Activated T-cell treated with anti-CD3 and anti-CD28 coated beads for 1 hour (primary cell): ENCODE measurements around the gene HPF1.
"Not testable (repeated sequence)": the region's sequence is repeated elsewhere in the genome, so short reads cannot be mapped to it uniquely, and the experiment has no call there.

Experiments
- DNase-seq: peaks from one replicate; pipeline ENCODE4 v3.0.0-alpha.2; 2020; ENCODE audit warnings: low read depth

HPF1 gene

GRCh38 chr4:169757575-169758184 is at the start of gene HPF1:
TSS of gene HPF1 (minus strand) at chr4:169757944. CDS start at chr4:169757877, 67 bp downstream.
- DNase-seq: peak; percentile 92

- not testable (repeated sequence) for DNase-seq
These were observed 49.0 kb upstream of the HPF1 start for GRCh38 chr4:169806770-169807169.

GRCh38 chr4:169803413-169803812 is 45.7 kb upstream of the HPF1 start:
- DNase-seq: no peak

GRCh38 chr4:169802873-169803272 is 45.1 kb upstream of the HPF1 start:
- DNase-seq: no peak

- DNase-seq: no peak
These were observed 42.8 kb upstream of the HPF1 start for GRCh38 chr4:169800541-169800940.

- no peak for DNase-seq
These were observed 41.5 kb upstream of the HPF1 start for GRCh38 chr4:169799260-169799659.

GRCh38 chr4:169795585-169795984 is 37.8 kb upstream of the HPF1 start:
- no peak for DNase-seq

- no peak for DNase-seq
These were observed 33.9 kb upstream of the HPF1 start for GRCh38 chr4:169791527-169792156.

- DNase-seq: no peak
These were observed 33.3 kb upstream of the HPF1 start for GRCh38 chr4:169791062-169791461.

- DNase-seq: peak; percentile 9
These were observed 17.0 kb upstream of the HPF1 start for GRCh38 chr4:169774466-169775445.

- DNase-seq: no peak
These were observed 16.1 kb upstream of the HPF1 start for GRCh38 chr4:169773889-169774288.

GRCh38 chr4:169771556-169772080 is 13.9 kb upstream of the HPF1 start:
- not testable (repeated sequence) for DNase-seq

GRCh38 chr4:169770416-169770815 is 12.7 kb upstream of the HPF1 start:
- DNase-seq: no peak

- DNase-seq: no peak
These were observed 10.6 kb upstream of the HPF1 start for GRCh38 chr4:169768385-169768784.

GRCh38 chr4:169766741-169767140 is 9.0 kb upstream of the HPF1 start:
- DNase-seq: no peak

GRCh38 chr4:169765835-169766234 is 8.1 kb upstream of the HPF1 start:
- no peak for DNase-seq

- DNase-seq: no peak
These were observed 4.1 kb upstream of the HPF1 start for GRCh38 chr4:169761846-169762245.

GRCh38 chr4:169758401-169758962 is 738 bp upstream of the HPF1 start:
- DNase-seq: no peak

- no peak for DNase-seq
These were observed 671 bp downstream of the HPF1 start for GRCh38 chr4:169756971-169757574.

GRCh38 chr4:169745291-169745690 is 12.5 kb downstream of the HPF1 start:
- no peak for DNase-seq

- DNase-seq: no peak
These were observed 13.1 kb downstream of the HPF1 start for GRCh38 chr4:169744601-169745000.

- DNase-seq: no peak
These were observed 16.2 kb downstream of the HPF1 start for GRCh38 chr4:169741569-169741968.
